Kidney (tissue), 14 donors: ENCODE measurements around the gene ARHGEF10L. TPM values are rescaled to one million over a fixed set of nuclear protein-coding genes. Genes with fewer than 3 reads are reported as not detected.

Experiments
- DNase-seq, 5 donors: peaks; one replicate each; pipeline ENCODE4 v3.0.0-alpha.2; 2013 to 2020
- FAIRE-seq: peaks from 2 replicates; lab custom pipeline; 2012; peaks lifted over from hg19 to GRCh38; lab: Jason Lieb, UNC
- H3K27ac ChIP-seq, 2 donors: one replicate each; pipeline ENCODE4 v1.7.0; 2013; ENCODE audit warnings: low read depth in 2 of 2, low read length in 2 of 2, inconsistent platforms in 1 of 2
- H3K27me3 ChIP-seq: one replicate; pipeline ENCODE4 v1.7.1; 2013; ENCODE audit warnings: low read length, inconsistent platforms; ENCODE audit not compliant: control insufficient read depth, insufficient read depth
- H3K36me3 ChIP-seq, 3 donors: one replicate each; pipeline versions ENCODE4 v1.7.0 to v1.7.1; 2013; ENCODE audit warnings: low read length in 3 of 3, control low read depth in 1 of 3, inconsistent platforms in 1 of 3; ENCODE audit not compliant: insufficient read depth in 3 of 3, control insufficient read depth in 2 of 3
- H3K4me1 ChIP-seq, 3 donors: one replicate each; pipeline versions ENCODE4 v1.7.0 to v1.7.1; 2013; ENCODE audit warnings: low read length in 3 of 3, inconsistent platforms in 1 of 3, low read depth in 1 of 3; ENCODE audit not compliant: control insufficient read depth in 2 of 3, insufficient read depth in 2 of 3
- H3K4me3 ChIP-seq, 3 donors: one replicate each; pipeline versions ENCODE4 v1.7.0 to v1.8.1; 2013; ENCODE audit warnings: low read length in 3 of 3, control low read depth in 1 of 3, inconsistent platforms in 1 of 3
- H3K9ac ChIP-seq, 3 donors: one replicate each; pipeline versions ENCODE4 v1.7.0 to v1.7.1; 2013; ENCODE audit warnings: low read length in 3 of 3, control low read depth in 1 of 3, inconsistent platforms in 1 of 3
- H3K9me3 ChIP-seq, 3 donors: one replicate each; pipeline versions ENCODE4 v1.7.0 to v1.7.1; 2013; ENCODE audit warnings: low read length in 3 of 3, control low read depth in 1 of 3, inconsistent platforms in 1 of 3; ENCODE audit not compliant: control insufficient read depth in 2 of 3, insufficient read depth in 1 of 3
- CTCF ChIP-seq: IDR thresholded peaks from 3 replicates; pipeline ENCODE4 v1.5.1; 2012; ENCODE audit warnings: mild to moderate bottlenecking, moderate library complexity, borderline replicate concordance; ENCODE audit not compliant: insufficient read depth; ENCODE audit errors: extremely low read depth
- intact Hi-C: fragments of 100-400 bp; cut with DNase I; formaldehyde crosslinking; loops from one replicate; pipeline ENCODE4 v1.11.1; 2022
- polyA plus RNA-seq: library from polyadenylated mRNA; stranded (reverse); fragments of 350-450 nt; fragmentation: Illumina TruSeq; extraction: RNeasy Lipid Tissue Mini Kit (QIAGEN cat#74804); gene quantifications from one replicate; pipeline ENCODE4 v1.2.3, GENCODE V29; 2014; ENCODE audit warnings: low read depth, low replicate concordance; ENCODE audit not compliant: insufficient read depth
- total RNA-seq: library from RNA; stranded (reverse); fragmentation: NEBNext Ultra II Directional; extraction: Animal tissue kit (Norgen Biotek cat#: 25700); gene quantifications from one replicate; pipeline ENCODE4 v1.2.1, GENCODE V29; 2021
- donor health status: control.
- donor health status: control.
- donor health status: control.
- donor health status: control.
- donor health status: control.
- donor health status: DM: yes; HTN: yes; CAD: no.
- donor health status: Normal renal cell carcinoma (clear cell type).

Gene ARHGEF10L
- total and polyA plus RNA-seq, 2 donors from 2014 or later = 40.8 to 91.9 TPM

GRCh38 chr1:17581389-17582123, 42.1 kb downstream of the ARHGEF10L start:
- peak overlapping the region in 2 of 3 donors; percentile 61 to 70 for H3K4me3 ChIP-seq
- peaks cover 0 to 9% (median 0%) of the 10 kb centered on the region in 3 donors for H3K36me3 ChIP-seq
- no peak for TF ChIP-seq CTCF
- DNase-seq (no peak), FAIRE-seq (no peak)
- H3K27ac ChIP-seq = peak overlapping the region; percentile 64 to 73
- H3K4me1 ChIP-seq = peaks cover 0 to 51% (median 35%) of the 10 kb centered on the region in 3 donors
- no peaks in the 10 kb centered on the region for H3K9me3 ChIP-seq
- intact Hi-C loops = no loop called here
- H3K9ac ChIP-seq = peak overlapping the region in 1 of 3 donors; percentile 74
- no peaks in the 10 kb centered on the region for H3K27me3 ChIP-seq

- Histone ChIP-seq H3K9ac (peak overlapping the region in 1 of 3 donors; percentile 74), H3K36me3 (peaks cover 0 to 9% (median 0%) of the 10 kb centered on the region in 3 donors), H3K27me3 (no peaks in the 10 kb centered on the region), H3K27ac (peak overlapping the region; percentile 64 to 73), H3K9me3 (no peaks in the 10 kb centered on the region), H3K4me3 (peak overlapping the region in 2 of 3 donors; percentile 24 to 70), H3K4me1 (peaks cover 0 to 53% (median 42%) of the 10 kb centered on the region in 3 donors)
- FAIRE-seq = no peak
- intact Hi-C loops = no loop called here
- no peak for DNase-seq
- TF ChIP-seq CTCF = no peak
These were observed 42.8 kb downstream of the ARHGEF10L start for GRCh38 chr1:17582124-17582774.

- no peak for DNase-seq
- H3K27ac ChIP-seq = no peak overlapping the region
- peaks cover 0 to 64% (median 59%) of the 10 kb centered on the region in 3 donors for H3K4me1 ChIP-seq
- H3K9ac ChIP-seq = no peak overlapping the region
- no peak for FAIRE-seq
- no peaks in the 10 kb centered on the region for H3K9me3 ChIP-seq
- intact Hi-C loops = no loop called here
- peaks cover 0 to 9% (median 0%) of the 10 kb centered on the region in 3 donors for H3K36me3 ChIP-seq
- no peak overlapping the region for H3K4me3 ChIP-seq
- H3K27me3 ChIP-seq = no peaks in the 10 kb centered on the region
- no peak for TF ChIP-seq CTCF
These were observed 45.0 kb downstream of the ARHGEF10L start for GRCh38 chr1:17584539-17584938.
